ENCODE measurements around the gene CALHM1. TPM values are rescaled to one million over a fixed set of nuclear protein-coding genes. Genes with fewer than 3 reads are reported as not detected.

CALHM1 gene
- total and polyA plus RNA-seq, 5 donors from 2014 or later: not detected

DNA sequence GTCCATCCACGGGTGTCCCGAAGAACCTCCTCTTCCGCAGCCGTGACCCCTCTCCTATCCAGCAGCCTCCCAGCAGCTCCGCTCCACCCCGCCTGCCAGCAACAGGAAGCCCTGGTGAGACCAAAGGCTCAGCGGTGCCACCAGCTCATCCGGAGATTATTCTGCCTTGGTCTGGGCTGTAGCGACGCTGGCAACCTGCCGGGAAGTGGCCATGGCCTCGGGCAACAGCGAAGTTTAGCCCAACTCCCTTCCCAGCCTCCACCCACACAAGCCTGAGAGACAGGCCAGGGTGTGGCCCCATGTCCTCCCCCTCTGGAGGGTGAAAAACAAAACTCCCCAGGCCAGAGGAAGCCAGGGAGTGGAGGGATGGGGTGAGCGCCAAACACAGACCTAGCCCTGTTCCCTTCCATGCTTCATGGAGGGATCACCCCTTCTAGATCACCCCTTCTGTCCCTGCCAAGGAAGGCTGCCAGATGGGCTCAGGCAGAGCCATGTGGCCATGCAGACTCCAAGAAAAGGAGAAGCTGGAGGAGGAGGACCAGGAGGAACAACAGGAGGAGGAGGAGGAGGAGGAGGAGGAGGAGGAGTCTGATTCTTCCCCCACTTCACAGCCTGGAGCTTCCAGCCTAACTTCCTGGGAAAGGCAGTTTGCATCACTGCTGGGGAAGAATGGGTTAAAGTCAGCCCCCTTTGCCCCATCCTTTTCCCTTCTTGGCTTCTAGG is 7.4 kb downstream of the CALHM1 start:
- Histone ChIP-seq H3K27me3 (ENCODE audit: control insufficient read depth, insufficient read depth, low read length) (no peaks in the 10 kb centered on the region), H3K36me3 (ENCODE audit: control insufficient read depth, insufficient read depth, low read length) (peaks cover 32% of the 10 kb centered on the region), H3K9me3 (ENCODE audit: control insufficient read depth in 2 of 2, low read length in 2 of 2) (no peaks in the 10 kb centered on the region), H3K4me3 (ENCODE audit: low read depth, low read length) (peak overlapping the region; percentile 91), H3K4me1 (ENCODE audit: control insufficient read depth, insufficient read depth, low read length, poor library complexity, severe bottlenecking) (peaks cover 53% of the 10 kb centered on the region), H3K27ac (ENCODE audit: insufficient read depth, low read length, poor library complexity, severe bottlenecking) (peak overlapping the region; percentile 58)
- ATAC-seq (ENCODE audit: low read depth in 2 of 2) (peak; percentile 71 to 80), DNase-seq (peak; percentile 15 to 78 (median 51))
- H3K9me3 Mint-ChIP-seq: peaks cover 0 to 2% (median 0%) of the 10 kb centered on the region in 7 donors
- peaks cover 0 to 64% (median 41%) of the 10 kb centered on the region in 4 donors for H3K4me1 Mint-ChIP-seq
- H3K36me3 Mint-ChIP-seq: peaks cover 27% of the 10 kb centered on the region
- H3K4me3 Mint-ChIP-seq: peak overlapping the region; percentile 94 to 99 (median 96)
- peak overlapping the region; percentile 91 to 96 (median 92) for H3K27ac Mint-ChIP-seq
- H3K27me3 Mint-ChIP-seq: no peaks in the 10 kb centered on the region

DNA sequence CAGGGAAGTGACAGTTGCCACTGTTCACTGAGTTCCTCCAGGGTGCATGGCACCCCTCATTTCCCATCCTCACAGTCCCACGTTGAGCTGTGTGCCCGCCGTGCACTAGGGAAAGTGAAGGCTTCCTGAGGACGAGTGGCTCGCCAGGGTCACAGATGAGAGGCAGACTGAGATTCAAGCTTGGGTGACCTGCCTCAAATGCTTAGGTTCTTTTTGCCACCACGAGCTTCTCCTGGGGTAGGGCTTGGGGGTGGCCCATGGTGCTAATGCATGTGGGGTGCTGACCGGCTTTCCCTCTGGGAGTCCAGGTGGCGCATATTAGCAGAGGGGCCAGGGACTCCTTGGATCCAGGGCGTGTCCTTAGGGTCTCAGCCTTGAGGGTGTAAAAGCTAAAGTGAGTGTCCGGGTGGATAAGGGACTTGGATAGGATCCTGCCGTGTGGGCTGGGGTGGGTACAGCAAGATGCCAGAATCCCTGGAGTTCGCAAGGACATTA is 8.5 kb downstream of the CALHM1 start:
- peaks cover 53% of the 10 kb centered on the region for H3K4me1 ChIP-seq (ENCODE audit: control insufficient read depth, insufficient read depth, low read length, poor library complexity, severe bottlenecking)
- peaks cover 41% of the 10 kb centered on the region for H3K36me3 ChIP-seq (ENCODE audit: control insufficient read depth, insufficient read depth, low read length)
- Mint-ChIP-seq H3K36me3 (peaks cover 30% of the 10 kb centered on the region), H3K27ac (peak overlapping the region; percentile 91 to 96 (median 92)), H3K4me3 (peak overlapping the region; percentile 94 to 99 (median 96)), H3K4me1 (peaks cover 0 to 70% (median 43%) of the 10 kb centered on the region in 4 donors), H3K27me3 (no peaks in the 10 kb centered on the region), H3K9me3 (peaks cover 0 to 2% (median 0%) of the 10 kb centered on the region in 7 donors)
- H3K27me3 ChIP-seq (ENCODE audit: control insufficient read depth, insufficient read depth, low read length): no peaks in the 10 kb centered on the region
- ATAC-seq (ENCODE audit: low read depth in 2 of 2) (no peak), DNase-seq (no peak)
- peak overlapping the region; percentile 91 for H3K4me3 ChIP-seq (ENCODE audit: low read depth, low read length)
- H3K27ac ChIP-seq (ENCODE audit: insufficient read depth, low read length, poor library complexity, severe bottlenecking): peak overlapping the region; percentile 58
- H3K9me3 ChIP-seq (ENCODE audit: control insufficient read depth in 2 of 2, low read length in 2 of 2): no peaks in the 10 kb centered on the region

DNA sequence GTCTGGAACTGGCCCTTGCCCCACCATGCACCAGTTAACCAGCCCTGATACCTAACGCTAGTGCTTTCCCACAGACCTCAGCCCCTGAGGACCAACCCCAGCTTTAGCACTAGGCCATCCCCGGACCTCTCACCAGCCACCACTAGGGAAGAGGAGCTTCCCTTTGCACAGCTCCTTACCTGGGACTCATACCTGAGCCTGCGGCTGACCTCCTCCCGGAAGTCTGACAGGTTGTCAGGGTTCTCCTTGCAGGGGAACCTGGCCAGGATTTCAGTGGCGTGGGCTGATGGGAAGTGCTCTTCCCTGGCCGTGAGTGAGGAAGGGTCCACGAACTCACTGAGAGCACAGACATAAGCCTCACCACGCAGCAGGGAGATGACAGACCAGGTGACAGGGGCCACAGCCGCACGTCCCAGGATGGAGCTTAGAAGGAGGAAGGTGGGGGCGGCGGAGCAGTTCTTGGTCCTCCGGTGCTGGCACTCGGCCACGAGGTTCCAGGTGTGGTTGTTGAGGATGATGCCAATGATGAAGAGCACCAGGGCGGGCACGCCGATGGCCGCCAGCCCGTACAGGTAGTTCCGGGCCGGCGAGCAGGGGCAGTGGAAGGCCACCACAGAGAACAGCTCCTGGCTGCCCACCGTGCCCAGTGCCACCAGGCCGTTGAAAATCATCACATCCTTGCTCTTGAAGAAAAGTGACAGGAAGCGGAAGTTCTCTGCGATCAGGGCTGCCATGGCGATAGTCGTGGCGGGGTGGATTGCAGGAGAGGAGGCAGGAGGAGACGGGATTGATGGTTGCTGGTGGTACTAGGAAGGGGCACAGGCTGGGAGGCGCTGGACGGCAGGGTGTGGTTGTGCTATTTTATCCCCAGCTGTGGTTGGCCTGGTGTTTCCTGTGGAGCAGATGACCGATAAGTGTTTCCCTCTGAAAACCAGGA is 9.2 kb downstream of the CALHM1 start:
- DNase-seq: no peak
- Mint-ChIP-seq H3K27me3 (no peaks in the 10 kb centered on the region), H3K27ac (peak overlapping the region; percentile 88 to 96 (median 91)), H3K36me3 (peaks cover 37% of the 10 kb centered on the region), H3K4me3 (peak overlapping the region; percentile 92 to 97 (median 94)), H3K4me1 (peaks cover 0 to 74% (median 45%) of the 10 kb centered on the region in 4 donors), H3K9me3 (peaks cover 0 to 2% (median 0%) of the 10 kb centered on the region in 7 donors)
- peaks cover 53% of the 10 kb centered on the region for H3K4me1 ChIP-seq (ENCODE audit: control insufficient read depth, insufficient read depth, low read length, poor library complexity, severe bottlenecking)
- H3K9me3 ChIP-seq (ENCODE audit: control insufficient read depth in 2 of 2, low read length in 2 of 2): no peaks in the 10 kb centered on the region
- no peaks in the 10 kb centered on the region for H3K27me3 ChIP-seq (ENCODE audit: control insufficient read depth, insufficient read depth, low read length)
- peak overlapping the region; percentile 91 for H3K4me3 ChIP-seq (ENCODE audit: low read depth, low read length)
- ATAC-seq (ENCODE audit: low read depth in 2 of 2): no peak
- H3K27ac ChIP-seq (ENCODE audit: insufficient read depth, low read length, poor library complexity, severe bottlenecking): peak overlapping the region; percentile 45
- peaks cover 49% of the 10 kb centered on the region for H3K36me3 ChIP-seq (ENCODE audit: control insufficient read depth, insufficient read depth, low read length)

DNA sequence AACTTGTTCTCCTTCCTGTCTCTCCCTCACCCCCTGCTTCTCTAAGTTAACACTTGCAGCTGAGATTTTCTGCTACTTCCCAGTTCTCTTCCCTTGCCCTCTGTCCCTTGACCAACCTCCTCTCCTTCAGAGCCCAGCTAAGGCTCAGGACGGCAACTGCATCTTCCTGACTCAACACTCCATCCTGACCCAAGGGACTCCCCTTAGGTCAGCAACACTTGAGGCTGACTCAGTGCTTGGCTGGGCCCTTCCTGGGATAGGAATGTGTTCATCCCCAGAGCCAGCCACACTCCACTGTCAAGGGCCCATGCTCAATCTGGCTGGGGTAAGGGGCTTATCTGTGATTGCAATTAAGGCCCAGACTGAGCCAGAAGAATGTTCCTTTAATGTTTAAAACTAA is 10.0 kb downstream of the CALHM1 start:
- Histone ChIP-seq H3K27ac (ENCODE audit: insufficient read depth, low read length, poor library complexity, severe bottlenecking) (peak overlapping the region; percentile 45), H3K9me3 (ENCODE audit: control insufficient read depth in 2 of 2, low read length in 2 of 2) (no peaks in the 10 kb centered on the region), H3K4me3 (ENCODE audit: low read depth, low read length) (peak overlapping the region; percentile 57), H3K4me1 (ENCODE audit: control insufficient read depth, insufficient read depth, low read length, poor library complexity, severe bottlenecking) (peaks cover 49% of the 10 kb centered on the region), H3K27me3 (ENCODE audit: control insufficient read depth, insufficient read depth, low read length) (no peaks in the 10 kb centered on the region), H3K36me3 (ENCODE audit: control insufficient read depth, insufficient read depth, low read length) (peaks cover 56% of the 10 kb centered on the region)
- ATAC-seq (ENCODE audit: low read depth in 2 of 2) (no peak), DNase-seq (no peak)
- H3K27me3 Mint-ChIP-seq: no peaks in the 10 kb centered on the region
- peaks cover 44% of the 10 kb centered on the region for H3K36me3 Mint-ChIP-seq
- peaks cover 0 to 2% (median 0%) of the 10 kb centered on the region in 7 donors for H3K9me3 Mint-ChIP-seq
- peak overlapping the region; percentile 56 to 96 (median 91) for H3K27ac Mint-ChIP-seq
- H3K4me3 Mint-ChIP-seq: peak overlapping the region in 3 of 4 donors; percentile 94 to 97 (median 95)
- peaks cover 0 to 71% (median 43%) of the 10 kb centered on the region in 4 donors for H3K4me1 Mint-ChIP-seq

DNA sequence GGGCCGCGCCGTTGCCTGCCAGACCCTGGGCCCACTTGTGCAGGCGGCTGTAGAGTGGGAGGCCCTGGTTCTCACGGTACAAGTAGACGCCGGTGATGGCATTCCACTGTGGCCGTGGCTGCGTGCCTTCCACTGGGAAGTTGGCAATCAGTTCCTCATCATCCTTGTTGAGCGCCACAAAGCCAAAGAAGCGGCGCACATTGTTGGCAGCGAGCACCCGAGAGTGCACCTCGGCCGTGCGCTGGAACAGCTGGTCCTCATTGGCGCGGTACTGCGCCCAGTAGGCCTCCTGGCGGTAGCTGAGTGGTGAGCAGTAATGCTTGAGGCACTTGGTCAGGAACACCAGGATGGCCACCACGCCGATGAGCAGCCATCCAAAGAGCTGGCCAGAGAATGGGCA is 11.5 kb downstream of the CALHM1 start:
- ATAC-seq (ENCODE audit: low read depth in 2 of 2): no peak
- Mint-ChIP-seq H3K27ac (peak overlapping the region in 2 of 3 donors; percentile 69 to 79), H3K36me3 (peaks cover 45% of the 10 kb centered on the region), H3K27me3 (no peaks in the 10 kb centered on the region), H3K4me1 (peaks cover 0 to 58% (median 37%) of the 10 kb centered on the region in 4 donors), H3K9me3 (peaks cover 0 to 2% (median 0%) of the 10 kb centered on the region in 7 donors), H3K4me3 (peak overlapping the region in 2 of 4 donors; percentile 41 to 72)
- Histone ChIP-seq H3K4me3 (ENCODE audit: low read depth, low read length) (no peak overlapping the region), H3K36me3 (ENCODE audit: control insufficient read depth, insufficient read depth, low read length) (peaks cover 72% of the 10 kb centered on the region), H3K9me3 (ENCODE audit: control insufficient read depth in 2 of 2, low read length in 2 of 2) (no peaks in the 10 kb centered on the region), H3K4me1 (ENCODE audit: control insufficient read depth, insufficient read depth, low read length, poor library complexity, severe bottlenecking) (peaks cover 39% of the 10 kb centered on the region), H3K27ac (ENCODE audit: insufficient read depth, low read length, poor library complexity, severe bottlenecking) (no peak overlapping the region), H3K27me3 (ENCODE audit: control insufficient read depth, insufficient read depth, low read length) (no peaks in the 10 kb centered on the region)
- DNase-seq: no peak

DNA sequence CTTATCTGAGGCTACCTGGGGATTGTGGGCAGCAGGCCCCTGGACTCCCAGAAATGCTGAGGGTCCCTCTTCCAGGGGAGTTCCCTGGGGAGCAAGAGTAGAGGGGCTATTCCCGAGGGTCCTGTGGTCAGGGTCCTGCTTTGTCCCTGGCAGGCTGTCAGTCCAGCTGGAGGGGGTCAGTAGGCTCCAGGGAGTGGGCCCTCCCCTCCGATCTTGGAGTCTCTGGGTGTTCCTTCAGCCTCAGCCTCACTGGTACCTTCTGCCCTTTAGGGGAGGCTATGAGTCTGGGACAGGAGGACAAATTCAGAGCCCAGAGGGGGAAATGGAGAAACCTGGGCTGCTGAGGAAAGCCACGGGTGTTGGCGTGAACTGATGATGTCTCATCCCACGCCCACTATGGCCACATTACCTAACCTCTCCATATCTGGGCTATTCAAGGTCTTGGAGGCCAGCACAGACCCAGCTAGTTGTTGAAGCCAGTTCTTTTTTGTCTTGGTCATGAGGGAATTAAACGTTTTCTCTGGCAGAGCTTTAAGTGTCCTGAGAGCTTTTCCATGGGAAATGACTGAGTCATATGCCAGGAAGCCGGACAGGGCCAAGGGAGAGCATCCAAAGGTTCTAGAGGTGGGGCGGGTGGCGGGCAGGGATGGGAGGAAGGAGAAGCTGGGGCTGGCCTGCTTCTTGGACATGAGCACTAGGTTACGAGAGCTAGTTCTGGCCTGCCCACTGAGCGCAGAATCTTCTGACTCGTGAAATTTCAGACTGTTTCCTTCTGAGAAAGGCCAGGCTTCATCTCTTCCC is 12.7 kb downstream of the CALHM1 start:
- peaks cover 78% of the 10 kb centered on the region for H3K36me3 ChIP-seq (ENCODE audit: control insufficient read depth, insufficient read depth, low read length)
- no peaks in the 10 kb centered on the region for H3K27me3 ChIP-seq (ENCODE audit: control insufficient read depth, insufficient read depth, low read length)
- Mint-ChIP-seq H3K27me3 (no peaks in the 10 kb centered on the region), H3K36me3 (peaks cover 45% of the 10 kb centered on the region), H3K9me3 (peaks cover 0 to 2% (median 0%) of the 10 kb centered on the region in 7 donors), H3K4me1 (peaks cover 0 to 52% (median 35%) of the 10 kb centered on the region in 4 donors), H3K4me3 (peak overlapping the region in 1 of 4 donors; percentile 72), H3K27ac (peak overlapping the region in 1 of 3 donors; percentile 18)
- peaks cover 33% of the 10 kb centered on the region for H3K4me1 ChIP-seq (ENCODE audit: control insufficient read depth, insufficient read depth, low read length, poor library complexity, severe bottlenecking)
- ATAC-seq (ENCODE audit: low read depth in 2 of 2) (no peak), DNase-seq (no peak)
- no peak overlapping the region for H3K4me3 ChIP-seq (ENCODE audit: low read depth, low read length)
- no peaks in the 10 kb centered on the region for H3K9me3 ChIP-seq (ENCODE audit: control insufficient read depth in 2 of 2, low read length in 2 of 2)
- H3K27ac ChIP-seq (ENCODE audit: insufficient read depth, low read length, poor library complexity, severe bottlenecking): peak overlapping the region; percentile 23

DNA sequence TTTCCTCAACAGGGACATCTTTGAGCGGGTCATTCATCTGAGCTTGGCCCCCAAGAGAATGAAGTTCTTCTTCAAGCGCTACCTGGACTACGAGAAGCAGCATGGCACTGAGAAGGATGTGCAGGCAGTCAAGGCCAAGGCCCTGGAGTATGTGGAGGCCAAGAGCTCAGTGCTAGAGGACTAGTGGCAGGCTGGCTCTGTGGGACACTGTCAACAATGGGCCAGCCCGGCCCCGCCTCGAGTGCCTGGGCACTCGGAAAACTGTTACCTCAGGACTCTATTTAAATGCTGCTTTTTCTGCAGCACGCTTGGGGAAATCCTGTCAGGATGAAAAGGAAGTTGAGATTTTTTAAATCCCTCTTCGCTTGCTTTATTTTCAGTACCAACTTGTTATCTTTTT is 13.3 kb downstream of the CALHM1 start:
- Mint-ChIP-seq H3K36me3 (peaks cover 48% of the 10 kb centered on the region), H3K27ac (peak overlapping the region in 1 of 3 donors; percentile 9), H3K27me3 (no peaks in the 10 kb centered on the region), H3K4me1 (peaks cover 0 to 46% (median 32%) of the 10 kb centered on the region in 4 donors), H3K4me3 (no peak overlapping the region), H3K9me3 (peaks cover 0 to 2% (median 0%) of the 10 kb centered on the region in 7 donors)
- DNase-seq: no peak
- Histone ChIP-seq H3K27ac (ENCODE audit: insufficient read depth, low read length, poor library complexity, severe bottlenecking) (peak overlapping the region; percentile 23), H3K27me3 (ENCODE audit: control insufficient read depth, insufficient read depth, low read length) (no peaks in the 10 kb centered on the region), H3K4me1 (ENCODE audit: control insufficient read depth, insufficient read depth, low read length, poor library complexity, severe bottlenecking) (peaks cover 27% of the 10 kb centered on the region), H3K9me3 (ENCODE audit: control insufficient read depth in 2 of 2, low read length in 2 of 2) (no peaks in the 10 kb centered on the region), H3K4me3 (ENCODE audit: low read depth, low read length) (no peak overlapping the region), H3K36me3 (ENCODE audit: control insufficient read depth, insufficient read depth, low read length) (peaks cover 82% of the 10 kb centered on the region)
- ATAC-seq (ENCODE audit: low read depth in 2 of 2): no peak
